GM12878 (cell line): Measurements from ENCODE around the gene B9D1. TPM values are rescaled to one million over a fixed set of nuclear protein-coding genes. Genes with fewer than 3 reads are reported as not detected.

ENCODE experiments used
- ATAC-seq: fragments of 200-7000 bp; cut with Tn5 transposase; 3 replicates; pipeline ENCODE4 v1.9.1; 2020; ENCODE audit warnings: mild to moderate bottlenecking, moderate library complexity
- BruUV-seq: library from RNA; stranded (reverse); fragments of 400-500 nt; replicated peaks from 2 replicates; lab custom pipeline; 2021; lab: Mats Ljungman, UMichigan
- CTCF ChIA-PET: fragments of 300-600 bp; sonication (Branson Sonifier 250); formaldehyde crosslinking; extraction: SDS; loops from one replicate; lab custom pipeline; 2021; ENCODE audit warnings: inconsistent platforms; lab: Yijun Ruan, JAX
- POLR2A ChIA-PET: fragments of 350-600 bp; formaldehyde crosslinking; extraction: SDS; loops from one replicate; lab custom pipeline; 2021; ENCODE audit warnings: inconsistent platforms; lab: Charles Lee
- RAD21 ChIA-PET: fragments of 300-600 bp; sonication (Branson Sonifier 250); formaldehyde crosslinking; loops from one replicate; lab custom pipeline; 2023; ENCODE audit warnings: antibody characterized with exemption; ENCODE audit not compliant: unreplicated experiment; lab: Charles Lee
- SMC1A ChIA-PET: fragments of 300-600 bp; sonication (Branson Sonifier 250); formaldehyde crosslinking; loops from one replicate; lab custom pipeline; 2023; ENCODE audit not compliant: unreplicated experiment, uncharacterized antibody; lab: Charles Lee
- DNase-seq: peaks from one replicate; pipeline ENCODE4 v3.0.0-alpha.2; 2011; ENCODE audit warnings: low read depth, low spot score
- FAIRE-seq: peaks from 3 replicates; lab custom pipeline; 2011; peaks lifted over from hg19 to GRCh38; lab: Jason Lieb, UNC
- H2AFZ ChIP-seq: 2 replicates; pipeline ENCODE4 v1.6.0; 2011; ENCODE audit warnings: low read depth, low read length, control low read depth; ENCODE audit not compliant: control insufficient read depth
- H3K27ac ChIP-seq: 2 replicates; pipeline ENCODE4 v1.5.1; 2011; ENCODE audit warnings: control low read depth; ENCODE audit not compliant: control insufficient read depth, insufficient read depth
- H3K27me3 ChIP-seq, 2 experiments: replicated peaks in 1 of 2; 2 replicates each; pipeline versions ENCODE4 v1.6.0 to v1.6.1; 2011; ENCODE audit warnings: low read length in 1 of 2; ENCODE audit not compliant: control insufficient read depth in 2 of 2, insufficient read depth in 2 of 2
- H3K36me3 ChIP-seq, 2 experiments: 2 replicates each; pipeline ENCODE4 v1.5.1; 2011; ENCODE audit warnings: low read length in 1 of 2; ENCODE audit not compliant: control insufficient read depth in 2 of 2, insufficient read depth in 2 of 2
- H3K4me1 ChIP-seq: 2 replicates; pipeline ENCODE4 v1.6.1; 2011; ENCODE audit warnings: mild to moderate bottlenecking, low read length, moderate library complexity, mixed read lengths; ENCODE audit not compliant: control insufficient read depth, insufficient read depth
- H3K4me2 ChIP-seq: 2 replicates; pipeline ENCODE4 v1.6.0; 2011; ENCODE audit warnings: control low read depth; ENCODE audit not compliant: control insufficient read depth, insufficient read depth
- H3K4me3 ChIP-seq: fragments of 200-600 bp; sonication (generic); 2 replicates; pipeline ENCODE4 v1.5.1; 2016
- H3K79me2 ChIP-seq: 2 replicates; pipeline ENCODE4 v1.6.0; 2011; ENCODE audit warnings: low read length; ENCODE audit not compliant: control insufficient read depth, insufficient read depth
- H3K9ac ChIP-seq: 2 replicates; pipeline ENCODE4 v1.8.0; 2011; ENCODE audit warnings: low read length, control low read depth, mixed read lengths; ENCODE audit not compliant: control insufficient read depth, insufficient read depth
- H3K9me3 ChIP-seq: replicated peaks from 3 replicates; pipeline ENCODE4 v1.5.1; 2011; ENCODE audit warnings: mild to moderate bottlenecking, low read length; ENCODE audit not compliant: control insufficient read depth, insufficient read depth
- H4K20me1 ChIP-seq: 2 replicates; pipeline ENCODE4 v1.6.0; 2011; ENCODE audit not compliant: control insufficient read depth, insufficient read depth
- BCL11A ChIP-seq: IDR thresholded peaks from 2 replicates; pipeline ENCODE4 v1.6.1; 2011; ENCODE audit warnings: low read depth, low read length
- BMI1 ChIP-seq: fragments of 450-650 bp; IDR thresholded peaks from 2 replicates; pipeline ENCODE4 v1.6.1; 2016; ENCODE audit warnings: mild to moderate bottlenecking, moderate library complexity, borderline replicate concordance
- E2F8 ChIP-seq: fragments of 450-650 bp; IDR thresholded peaks from 2 replicates; pipeline ENCODE4 v1.6.1; 2018; ENCODE audit warnings: mild to moderate bottlenecking, low read depth, moderate library complexity; ENCODE audit not compliant: partially characterized antibody
- MLLT1 ChIP-seq: fragments of 450-650 bp; IDR thresholded peaks from 2 replicates; pipeline ENCODE4 v1.6.1; 2016; ENCODE audit warnings: mild to moderate bottlenecking
- MYB ChIP-seq: fragments of 150-350 bp; IDR thresholded peaks from 2 replicates; pipeline ENCODE4 v1.6.1; 2014; ENCODE audit warnings: mild to moderate bottlenecking, low read depth, low read length, borderline replicate concordance
- NFXL1 ChIP-seq: fragments of 450-650 bp; IDR thresholded peaks from 2 replicates; pipeline ENCODE4 v1.6.1; 2017; ENCODE audit warnings: antibody characterized with exemption, mild to moderate bottlenecking, borderline replicate concordance
- PBX3 ChIP-seq: IDR thresholded peaks from 2 replicates; pipeline ENCODE4 v1.6.1; 2011; ENCODE audit warnings: mild to moderate bottlenecking, low read depth, low read length, moderate library complexity; ENCODE audit not compliant: insufficient replicate concordance
- POLR2A ChIP-seq: IDR thresholded peaks from 2 replicates; pipeline ENCODE4 v1.6.1; 2011; ENCODE audit warnings: low read depth, mild to moderate bottlenecking, low read length
- RB1 ChIP-seq: fragments of 450-650 bp; formaldehyde crosslinking; IDR thresholded peaks from 2 replicates; pipeline ENCODE4 v1.6.1; 2017; ENCODE audit warnings: mild to moderate bottlenecking, borderline replicate concordance
- SMC3 ChIP-seq: IDR thresholded peaks from 2 replicates; pipeline ENCODE4 v1.6.1; 2011; ENCODE audit warnings: low read length, improper control_type of control experiment, borderline replicate concordance
- ZBTB33 ChIP-seq: fragments of 450-650 bp; IDR thresholded peaks from 2 replicates; pipeline ENCODE4 v1.6.1; 2017; ENCODE audit warnings: mild to moderate bottlenecking
- ZNF687 ChIP-seq: fragments of 450-650 bp; IDR thresholded peaks from 2 replicates; pipeline ENCODE4 v1.6.1; 2017; ENCODE audit warnings: mild to moderate bottlenecking, moderate library complexity
- WGBS: methylation state at CpG from one replicate; pipeline ENCODE4 v1.1.6; 2016; ENCODE audit warnings: low lambda C conversion rate; ENCODE audit not compliant: insufficient replicate concordance, insufficient coverage; ENCODE audit errors: missing lambda C conversion rate; 5-methylcytosine and 5-hydroxymethylcytosine counted together
- in situ Hi-C: fragments of 300-500 bp; cut with MboI; formaldehyde crosslinking; loops from 9 replicates; pipeline ENCODE4 v1.14.3; 2018; ENCODE audit warnings: mixed read lengths
- intact Hi-C: fragments of 100-400 bp; cut with micrococcal nuclease; formaldehyde crosslinking; loops from one replicate; pipeline ENCODE4 v1.14.2; 2022; ENCODE audit not compliant: unreplicated experiment
- polyA plus RNA-seq, 11 experiments: library from polyadenylated mRNA; depleted of rRNA in 4 of 11; unstranded in 6 of 11; stranded (reverse) in 5 of 11; fragments of >200 nt; fragmentation: Nextera tagmentation in 4 of 11; fragmentation: Illumina TruSeq in 1 of 11; extraction: Ambion mirVana in 4 of 11; extraction: Trizol in 1 of 11; gene quantifications; 1 replicate in 1 of 11; 2 replicates in 10 of 11; pipeline versions ENCODE4 v1.2.1 to v1.2.3, GENCODE V29; 2011 to 2016; ENCODE audit warnings: inconsistent platforms in 2 of 11, missing spikeins in 2 of 11, low read depth in 1 of 11
- total RNA-seq, 4 experiments: library from RNA; depleted of rRNA in 3 of 4; stranded (reverse); fragments of >200 nt in 3 of 4; fragmentation: Illumina TruSeq in 1 of 4; extraction: Trizol in 1 of 4; gene quantifications; 2 replicates each; pipeline versions ENCODE4 v1.2.1 to v1.2.3, GENCODE V29; 2013 to 2021

B9D1 gene
- total and polyA plus RNA-seq, 10 of the 15 experiments (the other 5 are each of a cell fraction or from before 2014, with no cell fraction given), result 5.9 to 18.3 (median 9.8) TPM

GRCh38 chr17:19375732-19376131, 13.2 kb upstream of the B9D1 start:
- 100% methylated on average over 1 of the region's 1 CpG for WGBS
- Histone ChIP-seq H2AFZ (no peak overlapping the region), H3K36me3 (peaks cover 4 to 15% of the 10 kb centered on the region in 2 experiments), H4K20me1 (0 out of 2 replicates have a peak, but pooled peaks cover 3% of the 10 kb centered on the region), H3K9me3 (no peaks in the 10 kb centered on the region), H3K4me1 (peaks cover 17% of the 10 kb centered on the region), H3K4me3 (no peak overlapping the region), H3K27ac (no peak overlapping the region), H3K27me3 (no peaks in the 10 kb centered on the region), H3K4me2 (no peak overlapping the region), H3K9ac (no peak overlapping the region), H3K79me2 (peaks cover 4% of the 10 kb centered on the region)
- ATAC-seq (no peak), FAIRE-seq (no peak), DNase-seq (no peak)
- intact Hi-C loops, result loop anchor here (5.0 kb wide), 1 partner anchor 87 kb away; no protein-coding TSS in a partner anchor
- POLR2A ChIA-PET, result no interaction called here
- BruUV-seq, result no TSS peak
- TF ChIP-seq MYB (no peak), ZNF687 (no peak), NFXL1 (no peak), ZBTB33 (no peak), SMC3 (no peak), POLR2A (no peak), PBX3 (no peak), RB1 (no peak), MLLT1 (no peak), BMI1 (no peak), BCL11A (no peak), E2F8 (no peak)
- CTCF ChIA-PET, result interaction anchor here (2.5 kb wide), 1 partner anchor 13 kb away, joined by 17 read pairs; the partner anchor contains the start of gene B9D1
- SMC1A ChIA-PET, result no interaction called here
- RAD21 ChIA-PET, result interaction anchor here (1.8 kb wide), 1 partner anchor 13 kb away, joined by 5 read pairs; no protein-coding TSS in a partner anchor
- in situ Hi-C loops, result no loop called here
